HFFc6 (cell line): ENCODE measurements around the gene HIC1. TPM values are rescaled to one million over a fixed set of nuclear protein-coding genes. Genes with fewer than 3 reads are reported as not detected.

ENCODE experiments used
- DNase-seq: peaks from one replicate; pipeline ENCODE4 v3.0.0-alpha.2; 2018
- H3K27ac Mint-ChIP-seq: 2 replicates; pipeline ENCODE4 v1.8.0; 2020; ENCODE audit warnings: mild to moderate bottlenecking, mixed read lengths
- H3K27me3 Mint-ChIP-seq: 2 replicates; pipeline ENCODE4 v1.8.0; 2021; ENCODE audit warnings: mild to moderate bottlenecking, moderate library complexity, mixed read lengths; ENCODE audit not compliant: insufficient read depth
- H3K36me3 Mint-ChIP-seq: 2 replicates; pipeline ENCODE4 v1.8.0; 2021; ENCODE audit warnings: low read depth, mixed read lengths
- H3K4me1 Mint-ChIP-seq: 2 replicates; pipeline ENCODE4 v1.8.0; 2020; ENCODE audit warnings: low read depth, mixed read lengths
- H3K4me3 Mint-ChIP-seq: 2 replicates; pipeline ENCODE4 v1.8.0; 2020; ENCODE audit warnings: mild to moderate bottlenecking, moderate library complexity, mixed read lengths
- H3K9me3 Mint-ChIP-seq: 2 replicates; pipeline ENCODE4 v1.8.0; 2020; ENCODE audit warnings: mild to moderate bottlenecking, mixed read lengths
- CTCF ChIP-seq: fragments of 200-600 bp; sonication (generic); IDR thresholded peaks from 2 replicates; pipeline ENCODE4 v1.5.0; 2021; ENCODE audit warnings: antibody characterized with exemption, mild to moderate bottlenecking
- total RNA-seq, 6 experiments: library from RNA; stranded (reverse); fragmentation: NEBNext Ultra II Directional; extraction: Animal tissue kit (Norgen Biotek cat#: 25700); gene quantifications; 2 replicates in 1 of 6; 3 replicates in 5 of 6; pipeline ENCODE4 v1.2.3, GENCODE V29; 2021

Gene HIC1
- total RNA-seq, 6 experiments from 2014 or later = 42.7 to 51.9 (median 48.0) TPM

DNA sequence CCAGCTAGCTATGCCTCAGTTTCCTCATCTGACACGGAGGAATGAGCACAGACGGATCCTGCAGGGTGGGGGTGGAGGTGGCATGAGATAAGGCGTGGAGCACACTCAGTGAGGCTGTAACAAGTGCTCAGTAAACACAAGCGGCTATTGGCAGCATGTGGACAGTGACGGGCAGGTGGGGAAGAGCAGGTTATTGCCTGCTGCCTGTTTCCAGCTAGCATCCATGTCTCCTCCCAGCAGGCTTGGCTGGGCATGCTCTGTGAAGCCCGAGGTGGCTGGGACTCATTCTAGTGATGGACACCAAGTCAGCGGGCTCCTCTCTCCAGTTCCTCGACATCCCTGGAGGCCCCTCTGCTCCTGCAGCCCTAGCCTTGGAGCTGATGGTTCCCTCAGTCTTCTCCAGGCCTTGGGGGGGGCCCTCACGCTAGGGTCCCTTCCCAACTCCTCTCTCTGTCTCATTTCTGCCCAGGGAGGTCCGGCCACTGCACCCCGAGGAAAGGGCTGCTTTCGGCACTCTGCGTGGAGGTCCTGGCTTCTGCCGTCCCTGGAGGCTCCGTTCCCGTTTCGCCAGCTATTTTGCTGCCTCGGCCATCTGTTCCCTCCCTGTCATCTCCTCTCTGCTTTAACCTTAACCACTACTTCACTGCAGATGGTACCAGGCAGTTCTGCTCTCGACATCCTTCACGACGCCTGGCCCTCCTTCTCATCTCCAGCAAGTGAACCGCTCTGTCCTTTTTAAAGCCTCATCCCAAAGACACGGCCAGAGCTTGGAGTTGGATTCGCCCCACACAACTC lies 36.0 kb upstream of the HIC1 start:
- no peak for DNase-seq
- Mint-ChIP-seq H3K9me3 (no peaks in the 10 kb centered on the region), H3K27ac (no peak overlapping the region), H3K27me3 (peaks cover 66% of the 10 kb centered on the region), H3K4me3 (no peak overlapping the region), H3K36me3 (no peaks in the 10 kb centered on the region), H3K4me1 (no peaks in the 10 kb centered on the region; the same call in 1 of the 2 replicates)
- no peak for TF ChIP-seq CTCF

DNA sequence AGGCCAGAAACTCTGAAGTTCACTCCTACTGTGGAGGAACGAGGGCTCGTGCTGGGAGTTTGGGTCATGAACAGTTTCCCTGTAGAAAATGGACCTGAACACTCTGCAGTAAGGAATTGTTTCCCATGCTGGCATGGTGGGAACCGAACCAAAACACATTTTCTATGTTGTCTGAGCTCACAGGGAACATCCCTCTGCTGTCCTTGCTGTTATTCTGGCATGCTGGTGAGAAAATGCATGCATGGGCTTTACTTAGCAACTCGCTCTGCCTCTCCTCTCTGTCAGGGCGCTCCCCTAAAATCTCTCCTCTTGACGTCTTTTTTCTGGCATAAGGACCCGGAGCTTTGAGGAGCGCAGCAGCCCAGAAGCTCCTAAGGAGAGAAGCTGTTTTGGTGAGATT lies 35.2 kb upstream of the HIC1 start:
- Mint-ChIP-seq H3K4me3 (no peak overlapping the region), H3K36me3 (no peaks in the 10 kb centered on the region), H3K4me1 (0 out of 2 replicates have a peak, but pooled peaks cover 4% of the 10 kb centered on the region), H3K9me3 (no peaks in the 10 kb centered on the region), H3K27me3 (peaks cover 66% of the 10 kb centered on the region), H3K27ac (no peak overlapping the region)
- no peak for DNase-seq
- TF ChIP-seq CTCF = no peak

- Mint-ChIP-seq H3K36me3 (no peaks in the 10 kb centered on the region), H3K27me3 (peaks cover 61% of the 10 kb centered on the region), H3K4me3 (no peak overlapping the region), H3K9me3 (no peaks in the 10 kb centered on the region), H3K4me1 (0 out of 2 replicates have a peak, but pooled peaks cover 4% of the 10 kb centered on the region), H3K27ac (no peak overlapping the region)
- no peak for DNase-seq
- TF ChIP-seq CTCF = no peak
Observed at GRCh38 chr17:2020721-2021120, 34.2 kb upstream of the HIC1 start.

DNA sequence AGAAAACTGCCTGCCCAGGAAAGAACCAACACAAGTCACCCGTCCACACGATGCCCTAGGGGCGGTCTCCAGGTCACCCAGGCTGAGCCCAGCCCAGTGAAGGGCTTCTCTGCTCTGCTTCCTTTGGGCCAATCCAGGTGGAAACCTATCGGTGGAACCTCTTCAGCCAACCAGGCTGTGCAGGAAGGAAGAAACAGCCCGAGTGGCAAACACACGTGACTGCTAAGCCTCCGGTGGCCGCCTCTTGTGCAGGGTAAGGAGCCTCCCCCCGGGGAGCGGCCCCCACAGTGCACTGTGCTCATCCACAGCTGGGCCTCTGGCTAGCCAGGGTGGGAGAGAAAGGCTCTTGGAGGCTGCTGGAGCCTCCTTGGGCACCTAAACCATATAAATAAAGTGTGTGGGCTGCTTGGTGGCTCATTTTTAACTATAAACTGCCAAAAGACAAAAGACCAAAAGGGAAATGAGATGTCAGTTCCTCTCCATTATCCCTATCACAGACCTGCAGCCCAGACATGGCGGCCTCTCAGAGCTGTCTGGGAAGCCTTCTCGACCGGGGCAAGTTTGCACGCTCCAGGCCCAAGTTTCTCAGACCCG lies 32.2 kb upstream of the HIC1 start:
- H3K36me3 Mint-ChIP-seq = no peaks in the 10 kb centered on the region
- no peak overlapping the region for H3K27ac Mint-ChIP-seq
- H3K27me3 Mint-ChIP-seq = peaks cover 53% of the 10 kb centered on the region
- H3K4me3 Mint-ChIP-seq = no peak overlapping the region
- peaks cover 17% of the 10 kb centered on the region for H3K4me1 Mint-ChIP-seq
- no peak for DNase-seq
- H3K9me3 Mint-ChIP-seq = no peaks in the 10 kb centered on the region
- no peak for TF ChIP-seq CTCF

GRCh38 chr17:2023256-2023655 lies 31.6 kb upstream of the HIC1 start:
- Mint-ChIP-seq H3K27me3 (peaks cover 48% of the 10 kb centered on the region), H3K4me1 (peaks cover 22% of the 10 kb centered on the region), H3K9me3 (no peaks in the 10 kb centered on the region), H3K27ac (no peak overlapping the region), H3K36me3 (no peaks in the 10 kb centered on the region), H3K4me3 (no peak overlapping the region)
- no peak for TF ChIP-seq CTCF
- DNase-seq = no peak
